LNCaP clone FGC (cell line): ENCODE data around the gene FSD2.
A peak's percentile ranks its signal among the peaks of the same experiment; 100 is the strongest.

Source experiments
- DNase-seq: peaks from one replicate; pipeline ENCODE4 v3.0.0-alpha.2; 2011; ENCODE audit warnings: low read depth
- H3K4me3 ChIP-seq: 2 replicates; pipeline ENCODE4 v1.5.1; 2011; ENCODE audit warnings: mild to moderate bottlenecking, low read depth, low read length, control low read depth
- CTCF ChIP-seq: IDR thresholded peaks from 2 replicates; pipeline ENCODE4 v1.5.1; 2012; ENCODE audit warnings: mild to moderate bottlenecking; ENCODE audit not compliant: control insufficient read depth, insufficient read depth; ENCODE audit errors: extremely low read depth

Gene FSD2

GRCh38 chr15:82751308-82751707 is 54.6 kb downstream of the FSD2 start:
- no peak for TF ChIP-seq CTCF
- peak overlapping the region; percentile 95 for H3K4me3 ChIP-seq
- no peak for DNase-seq

GRCh38 chr15:82750831-82751180 is 55.1 kb downstream of the FSD2 start:
- no peak for DNase-seq
- no peak for TF ChIP-seq CTCF
- H3K4me3 ChIP-seq, result peak overlapping the region; percentile 95

- H3K4me3 ChIP-seq, result peak overlapping the region; percentile 95
- TF ChIP-seq CTCF, result no peak
- DNase-seq, result peak; percentile 93
These were observed 55.7 kb downstream of the FSD2 start for GRCh38 chr15:82749951-82750830.

- DNase-seq, result no peak
- H3K4me3 ChIP-seq, result no peak overlapping the region
- no peak for TF ChIP-seq CTCF
These were observed 57.6 kb downstream of the FSD2 start for GRCh38 chr15:82748315-82748714.

- no peak for DNase-seq
- no peak for TF ChIP-seq CTCF
- H3K4me3 ChIP-seq, result no peak overlapping the region
These were observed 62.1 kb downstream of the FSD2 start for GRCh38 chr15:82743810-82744209.

- DNase-seq, result no peak
- H3K4me3 ChIP-seq, result no peak overlapping the region
- no peak for TF ChIP-seq CTCF
These were observed 63.7 kb downstream of the FSD2 start for GRCh38 chr15:82742134-82742533.

GRCh38 chr15:82739086-82739485 is 66.8 kb downstream of the FSD2 start:
- no peak for TF ChIP-seq CTCF
- no peak for DNase-seq
- no peak overlapping the region for H3K4me3 ChIP-seq
